Astrocyte of the spinal cord (primary cell): Measurements from ENCODE around the gene DDA1.

Source experiments
- DNase-seq: peaks from one replicate; pipeline ENCODE4 v3.0.0; 2011; ENCODE audit warnings: low read depth, low spot score
- H3K4me3 ChIP-seq: 2 replicates; pipeline ENCODE4 v1.5.1; 2011; ENCODE audit warnings: low read depth, mild to moderate bottlenecking, low read length, moderate library complexity
- in situ Hi-C: cut with HindIII; loops from 2 replicates; pipeline ENCODE4 v1.10.0; 2017; ENCODE audit warnings: low sequenced_read_pairs
- TF ChIP-seq, protein P1 (sequence below): IDR thresholded peaks from 2 replicates; pipeline ENCODE4 v1.5.1; 2012; ENCODE audit warnings: low read depth, mild to moderate bottlenecking, low read length, inconsistent platforms

DDA1 gene

GRCh38 chr19:17309198-17309964 lies at the start of gene DDA1:
DDA1 (plus strand) TSS chr19:17309563; CDS start chr19:17309655, 92 bp downstream.
- in situ Hi-C loops: no loop called here
- DNase-seq: peak; percentile 100
- TF ChIP-seq, protein P1, sequence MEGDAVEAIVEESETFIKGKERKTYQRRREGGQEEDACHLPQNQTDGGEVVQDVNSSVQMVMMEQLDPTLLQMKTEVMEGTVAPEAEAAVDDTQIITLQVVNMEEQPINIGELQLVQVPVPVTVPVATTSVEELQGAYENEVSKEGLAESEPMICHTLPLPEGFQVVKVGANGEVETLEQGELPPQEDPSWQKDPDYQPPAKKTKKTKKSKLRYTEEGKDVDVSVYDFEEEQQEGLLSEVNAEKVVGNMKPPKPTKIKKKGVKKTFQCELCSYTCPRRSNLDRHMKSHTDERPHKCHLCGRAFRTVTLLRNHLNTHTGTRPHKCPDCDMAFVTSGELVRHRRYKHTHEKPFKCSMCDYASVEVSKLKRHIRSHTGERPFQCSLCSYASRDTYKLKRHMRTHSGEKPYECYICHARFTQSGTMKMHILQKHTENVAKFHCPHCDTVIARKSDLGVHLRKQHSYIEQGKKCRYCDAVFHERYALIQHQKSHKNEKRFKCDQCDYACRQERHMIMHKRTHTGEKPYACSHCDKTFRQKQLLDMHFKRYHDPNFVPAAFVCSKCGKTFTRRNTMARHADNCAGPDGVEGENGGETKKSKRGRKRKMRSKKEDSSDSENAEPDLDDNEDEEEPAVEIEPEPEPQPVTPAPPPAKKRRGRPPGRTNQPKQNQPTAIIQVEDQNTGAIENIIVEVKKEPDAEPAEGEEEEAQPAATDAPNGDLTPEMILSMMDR: no peak
- peak within 1 kb of the TSS; percentile 99 for H3K4me3 ChIP-seq

DNA sequence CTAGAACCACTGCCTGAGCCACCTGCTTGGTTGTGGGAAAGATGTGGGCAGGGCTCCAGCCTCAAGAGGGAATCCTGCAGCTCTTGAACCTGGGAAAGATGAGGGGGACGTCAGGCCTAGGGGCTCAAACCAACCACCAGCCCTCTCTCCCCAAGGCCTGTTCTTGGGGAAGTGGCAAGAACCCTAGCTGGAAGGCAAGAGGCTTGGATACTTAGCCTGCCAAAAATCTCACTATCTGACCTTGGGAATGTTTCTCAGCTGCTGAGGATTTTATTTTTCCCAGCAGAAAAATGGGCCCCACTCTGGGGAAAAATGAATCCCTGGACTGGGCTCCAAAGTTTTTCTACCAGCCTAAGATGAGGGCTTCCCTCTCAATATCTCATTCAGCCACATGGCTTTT lies 49.4 kb upstream of the DDA1 start:
- in situ Hi-C loops: no loop called here
- H3K4me3 ChIP-seq: no peak overlapping the region
- no peak for DNase-seq
- TF ChIP-seq, protein P1: no peak

GRCh38 chr19:17260842-17261325 lies 48.5 kb upstream of the DDA1 start:
- no peak overlapping the region for H3K4me3 ChIP-seq
- in situ Hi-C loops: no loop called here
- DNase-seq: peak; percentile 62
- TF ChIP-seq, protein P1: peak; percentile 86

- no peak for DNase-seq
- in situ Hi-C loops: no loop called here
- TF ChIP-seq, protein P1: no peak
- H3K4me3 ChIP-seq: no peak overlapping the region
Measured at GRCh38 chr19:17262557-17262956, 46.8 kb upstream of the DDA1 start.

DNA sequence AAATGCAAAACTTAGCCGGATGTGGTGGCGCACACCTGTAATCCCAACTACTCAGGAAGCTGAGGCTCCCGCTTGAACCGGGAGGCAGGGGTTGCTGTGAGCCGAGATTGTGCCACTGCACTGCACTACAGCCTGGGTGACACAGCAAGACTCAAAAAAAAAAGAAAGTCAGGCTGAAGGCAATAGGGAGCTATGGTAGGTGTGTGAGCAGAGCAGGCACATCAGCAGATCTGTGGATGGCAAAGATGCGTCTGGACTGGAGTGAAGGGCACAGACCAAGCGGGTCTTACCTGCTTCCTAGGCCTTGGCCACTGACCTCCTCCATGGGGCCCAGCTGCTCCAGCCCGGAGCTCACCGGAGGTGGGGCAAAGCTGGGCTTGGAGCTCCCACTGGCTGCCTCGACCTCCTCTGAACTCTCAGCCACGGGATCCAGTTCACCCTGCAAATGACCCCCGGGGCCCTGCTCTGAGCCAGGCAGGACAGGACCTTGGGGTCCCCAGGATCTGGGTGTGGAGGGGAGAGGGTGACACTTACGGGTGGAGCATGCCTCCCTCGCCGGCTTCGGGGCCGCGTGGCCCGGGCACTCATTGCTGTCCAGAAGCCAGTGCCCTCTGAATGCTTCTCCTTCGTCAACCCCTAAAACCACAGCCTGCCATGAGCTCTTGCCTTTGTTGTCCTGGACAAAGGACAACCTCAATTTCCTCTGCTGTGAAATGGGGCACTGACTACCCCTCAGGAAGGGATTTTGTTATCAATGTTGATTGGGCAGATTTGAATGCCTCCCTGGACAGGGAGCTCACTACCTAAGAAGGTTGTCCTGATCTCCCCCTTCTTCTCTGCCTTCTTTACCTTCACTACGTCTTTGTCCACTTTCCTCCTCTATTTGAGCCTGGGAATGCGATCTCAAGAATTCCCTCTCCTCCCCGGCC lies 45.4 kb upstream of the DDA1 start:
- TF ChIP-seq, protein P1: no peak
- DNase-seq: no peak
- in situ Hi-C loops: no loop called here
- no peak overlapping the region for H3K4me3 ChIP-seq

DNA sequence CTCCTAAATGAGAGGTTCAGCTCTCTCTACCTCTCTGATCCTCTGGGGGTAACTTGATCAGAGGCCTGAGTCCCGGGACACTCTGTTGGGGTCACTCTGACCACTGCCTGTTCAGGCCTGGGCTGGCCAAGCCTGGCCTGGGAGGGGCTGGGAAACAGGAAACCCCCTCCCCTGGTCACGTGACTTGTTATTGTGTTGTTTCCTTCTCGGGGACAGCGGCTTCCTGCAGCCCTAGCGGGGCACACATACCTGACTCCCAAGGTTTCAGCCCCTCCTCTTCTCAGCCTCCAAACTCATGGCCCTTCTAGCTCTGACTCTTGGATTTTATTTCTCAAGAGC lies 44.8 kb upstream of the DDA1 start, which contains the start of gene USHBP1:
TSS of gene USHBP1 (minus strand) at position 105 of the 339 bp plus-strand sequence. CDS start 446 bp downstream, outside the sequence.
- TF ChIP-seq, protein P1: no peak
- no peak within 1 kb of the TSS for H3K4me3 ChIP-seq
- no peak for DNase-seq
- in situ Hi-C loops: no loop called here
